ENCODE results near the gene KRTAP1-3. TPM values are rescaled to one million over a fixed set of nuclear protein-coding genes. Genes with fewer than 3 reads are reported as not detected.
A peak's percentile ranks its signal among the peaks of the same experiment; 100 is the strongest.
"Not testable (repeated sequence)": the region's sequence is repeated elsewhere in the genome, so short reads cannot be mapped to it uniquely, and the experiment has no call there.

KRTAP1-3 gene
- not detected for total RNA-seq

- H3K27me3 Mint-ChIP-seq, result peaks cover 23% of the 10 kb centered on the region
- H3K4me1 Mint-ChIP-seq; H3K36me3 Mint-ChIP-seq (ENCODE audit: low read depth); H3K27ac Mint-ChIP-seq; ATAC-seq (replicated peaks); H3K4me3 Mint-ChIP-seq; H3K9me3 Mint-ChIP-seq: not testable (repeated sequence)
These were observed at the start of gene KRTAP1-3 for GRCh38 chr17:41034346-41034935. Gene KRTAP1-3 (minus strand): TSS chr17:41034874. CDS start chr17:41034821, 53 bp downstream.

- ATAC-seq (replicated peaks); H3K4me3 Mint-ChIP-seq; H3K36me3 Mint-ChIP-seq (ENCODE audit: low read depth); H3K27ac Mint-ChIP-seq; H3K9me3 Mint-ChIP-seq; H3K4me1 Mint-ChIP-seq: not testable (repeated sequence)
- H3K27me3 Mint-ChIP-seq, result peaks cover 32% of the 10 kb centered on the region
These were observed 49.6 kb upstream of the KRTAP1-3 start, which contains the start of gene KRTAP4-7 for GRCh38 chr17:41084100-41084856. Gene KRTAP4-7 (plus strand): TSS chr17:41084150. CDS start chr17:41084207, 57 bp downstream.

- not testable (repeated sequence) for H3K9me3 Mint-ChIP-seq; H3K36me3 Mint-ChIP-seq (ENCODE audit: low read depth); H3K27ac Mint-ChIP-seq; H3K4me1 Mint-ChIP-seq; H3K4me3 Mint-ChIP-seq
- ATAC-seq (replicated peaks), result peak; percentile 61
- peaks cover 26% of the 10 kb centered on the region for H3K27me3 Mint-ChIP-seq
These were observed 48.8 kb upstream of the KRTAP1-3 start for GRCh38 chr17:41083427-41083826.

GRCh38 chr17:41082626-41083025, 48.0 kb upstream of the KRTAP1-3 start:
- Mint-ChIP-seq H3K4me1 (no peaks in the 10 kb centered on the region), H3K4me3 (no peak overlapping the region), H3K36me3 (ENCODE audit: low read depth) (no peaks in the 10 kb centered on the region), H3K27ac (no peak overlapping the region), H3K27me3 (peaks cover 24% of the 10 kb centered on the region), H3K9me3 (no peaks in the 10 kb centered on the region)
- no peak for ATAC-seq (replicated peaks)

GRCh38 chr17:41076788-41077187, 42.1 kb upstream of the KRTAP1-3 start:
- Mint-ChIP-seq H3K36me3 (ENCODE audit: low read depth) (no peaks in the 10 kb centered on the region), H3K4me3 (no peak overlapping the region), H3K27me3 (peaks cover 21% of the 10 kb centered on the region), H3K9me3 (no peaks in the 10 kb centered on the region), H3K27ac (no peak overlapping the region), H3K4me1 (no peaks in the 10 kb centered on the region)
- no peak for ATAC-seq (replicated peaks)

GRCh38 chr17:41073676-41074075, 39.0 kb upstream of the KRTAP1-3 start:
- H3K4me3 Mint-ChIP-seq, result no peak overlapping the region
- peaks cover 14% of the 10 kb centered on the region for H3K27me3 Mint-ChIP-seq
- no peak overlapping the region for H3K27ac Mint-ChIP-seq
- H3K4me1 Mint-ChIP-seq, result no peaks in the 10 kb centered on the region
- H3K36me3 Mint-ChIP-seq (ENCODE audit: low read depth), result no peaks in the 10 kb centered on the region
- no peak for ATAC-seq (replicated peaks)
- H3K9me3 Mint-ChIP-seq, result no peaks in the 10 kb centered on the region

- Mint-ChIP-seq H3K27me3 (peaks cover 14% of the 10 kb centered on the region), H3K36me3 (ENCODE audit: low read depth) (no peaks in the 10 kb centered on the region), H3K4me1 (no peaks in the 10 kb centered on the region), H3K9me3 (no peaks in the 10 kb centered on the region), H3K27ac (no peak overlapping the region), H3K4me3 (no peak overlapping the region)
- ATAC-seq (replicated peaks), result no peak
These were observed 37.1 kb upstream of the KRTAP1-3 start for GRCh38 chr17:41071606-41072360.

- ATAC-seq (replicated peaks), result no peak
- Mint-ChIP-seq H3K9me3 (no peaks in the 10 kb centered on the region), H3K36me3 (ENCODE audit: low read depth) (no peaks in the 10 kb centered on the region), H3K4me3 (no peak overlapping the region), H3K27ac (no peak overlapping the region), H3K27me3 (no peaks in the 10 kb centered on the region), H3K4me1 (peaks cover 5% of the 10 kb centered on the region)
These were observed 34.4 kb upstream of the KRTAP1-3 start for GRCh38 chr17:41069031-41069430.

GRCh38 chr17:41067281-41067680, 32.6 kb upstream of the KRTAP1-3 start:
- Mint-ChIP-seq H3K4me1 (peaks cover 5% of the 10 kb centered on the region), H3K4me3 (no peak overlapping the region), H3K27ac (no peak overlapping the region), H3K36me3 (ENCODE audit: low read depth) (no peaks in the 10 kb centered on the region), H3K27me3 (peaks cover 4% of the 10 kb centered on the region), H3K9me3 (no peaks in the 10 kb centered on the region)
- no peak for ATAC-seq (replicated peaks)

GRCh38 chr17:41065829-41066624, 31.4 kb upstream of the KRTAP1-3 start, which contains the start of gene KRTAP2-4:
Gene KRTAP2-4 (minus strand): TSS chr17:41065879. CDS start chr17:41065845, 34 bp downstream.
- no peaks in the 10 kb centered on the region for H3K36me3 Mint-ChIP-seq (ENCODE audit: low read depth)
- peak; percentile 44 for ATAC-seq (replicated peaks)
- H3K27me3 Mint-ChIP-seq, result peaks cover 12% of the 10 kb centered on the region
- H3K27ac Mint-ChIP-seq, result no peak within 1 kb of the TSS
- no peaks in the 10 kb centered on the region for H3K9me3 Mint-ChIP-seq
- no peak within 1 kb of the TSS for H3K4me3 Mint-ChIP-seq
- peaks cover 5% of the 10 kb centered on the region for H3K4me1 Mint-ChIP-seq

GRCh38 chr17:41065016-41065689, 30.5 kb upstream of the KRTAP1-3 start:
- ATAC-seq (replicated peaks); H3K27ac Mint-ChIP-seq; H3K9me3 Mint-ChIP-seq; H3K4me1 Mint-ChIP-seq; H3K4me3 Mint-ChIP-seq; H3K36me3 Mint-ChIP-seq (ENCODE audit: low read depth): not testable (repeated sequence)
- peaks cover 20% of the 10 kb centered on the region for H3K27me3 Mint-ChIP-seq

- H3K4me3 Mint-ChIP-seq, result no peak overlapping the region
- H3K27me3 Mint-ChIP-seq, result peaks cover 23% of the 10 kb centered on the region
- ATAC-seq (replicated peaks), result no peak
- H3K27ac Mint-ChIP-seq, result no peak overlapping the region
- H3K4me1 Mint-ChIP-seq, result peaks cover 5% of the 10 kb centered on the region
- H3K36me3 Mint-ChIP-seq (ENCODE audit: low read depth), result no peaks in the 10 kb centered on the region
- no peaks in the 10 kb centered on the region for H3K9me3 Mint-ChIP-seq
These were observed 29.6 kb upstream of the KRTAP1-3 start for GRCh38 chr17:41064301-41064700.

GRCh38 chr17:41063449-41063848, 28.8 kb upstream of the KRTAP1-3 start:
- Mint-ChIP-seq H3K9me3 (no peaks in the 10 kb centered on the region), H3K27ac (no peak overlapping the region), H3K36me3 (ENCODE audit: low read depth) (no peaks in the 10 kb centered on the region), H3K4me1 (peaks cover 5% of the 10 kb centered on the region), H3K27me3 (peaks cover 31% of the 10 kb centered on the region), H3K4me3 (no peak overlapping the region)
- no peak for ATAC-seq (replicated peaks)

- Mint-ChIP-seq H3K27ac (no peak overlapping the region), H3K9me3 (no peaks in the 10 kb centered on the region), H3K27me3 (peaks cover 40% of the 10 kb centered on the region), H3K4me3 (no peak overlapping the region), H3K4me1 (peaks cover 5% of the 10 kb centered on the region), H3K36me3 (ENCODE audit: low read depth) (no peaks in the 10 kb centered on the region)
- no peak for ATAC-seq (replicated peaks)
These were observed 27.3 kb upstream of the KRTAP1-3 start for GRCh38 chr17:41061964-41062363.

All from activated T-helper 17 cell treated with anti-CD3 and anti-CD28 coated beads, Interleukin-2, amount 50 U/mL, for 72 hours (primary cell).